Ureter (tissue), 1 donor: Measurements from ENCODE around the gene TSPAN18. TPM values are rescaled to one million over a fixed set of nuclear protein-coding genes. Genes with fewer than 3 reads are reported as not detected.

ENCODE experiments used
- DNase-seq: peaks from one replicate; pipeline ENCODE4 v3.0.0-alpha.2; 2020; ENCODE audit warnings: low spot score
- total RNA-seq: library from RNA; stranded (reverse); gene quantifications from one replicate; pipeline ENCODE4 v1.2.4, GENCODE V29; 2023
- donor health status: DM: yes; HTN: yes; CAD: no.

TSPAN18 gene
- total RNA-seq, 1 donor from 2014 or later = 19.1 TPM

DNA sequence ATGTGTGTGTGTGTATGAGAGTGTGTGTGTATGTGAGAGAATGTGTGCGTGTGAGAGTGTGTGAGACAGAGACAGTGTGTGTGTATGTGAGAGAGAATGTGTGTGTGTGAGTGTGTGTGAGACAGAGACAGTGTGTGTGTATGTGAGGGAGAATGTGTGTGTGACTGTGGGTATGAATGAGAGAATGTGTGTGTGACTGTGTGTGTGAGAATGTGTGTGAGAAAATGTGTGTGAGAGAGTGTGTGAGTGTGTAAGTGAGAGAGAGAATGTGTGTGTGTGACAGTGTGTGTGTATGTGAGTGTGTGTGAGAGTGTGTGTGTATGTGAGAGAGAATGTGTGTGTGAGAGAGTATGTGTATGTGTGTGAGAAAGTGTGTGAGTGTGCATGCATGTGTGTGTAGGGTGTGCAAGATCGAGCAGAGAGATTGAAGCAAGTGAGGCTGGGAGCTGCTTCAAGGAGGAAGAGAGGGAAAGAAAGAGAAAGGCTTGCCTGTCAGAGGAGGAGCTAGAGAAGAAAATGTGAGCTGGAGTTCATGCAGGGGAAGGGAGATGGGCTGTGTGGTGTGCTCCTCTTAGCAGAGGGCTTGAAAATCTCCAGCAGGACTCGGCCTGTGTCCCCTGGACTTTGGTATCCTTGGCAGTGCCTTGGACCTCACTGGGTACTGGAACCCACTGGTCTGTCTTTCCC lies 251.7 kb downstream of the TSPAN18 start:
- no peak for DNase-seq

DNA sequence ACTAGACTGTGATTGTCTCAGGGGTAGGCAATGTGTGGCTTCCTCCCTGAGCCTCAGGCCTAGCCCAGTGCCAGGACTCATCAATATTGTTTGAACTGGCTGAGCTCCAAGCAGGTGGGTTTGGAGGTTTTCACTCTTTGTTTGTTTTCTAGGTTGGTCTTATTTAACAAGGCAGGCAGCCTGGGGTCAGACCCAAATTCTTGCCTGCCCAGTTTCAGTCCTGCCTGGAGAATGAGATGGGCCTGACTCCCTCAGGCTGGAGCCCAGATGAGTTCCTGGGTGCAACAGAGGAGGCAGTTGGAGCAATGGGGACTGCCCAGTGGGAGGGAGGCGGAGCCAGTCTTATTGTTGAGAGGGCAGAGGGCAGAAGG lies 252.2 kb downstream of the TSPAN18 start:
- peak; percentile 81 for DNase-seq

DNA sequence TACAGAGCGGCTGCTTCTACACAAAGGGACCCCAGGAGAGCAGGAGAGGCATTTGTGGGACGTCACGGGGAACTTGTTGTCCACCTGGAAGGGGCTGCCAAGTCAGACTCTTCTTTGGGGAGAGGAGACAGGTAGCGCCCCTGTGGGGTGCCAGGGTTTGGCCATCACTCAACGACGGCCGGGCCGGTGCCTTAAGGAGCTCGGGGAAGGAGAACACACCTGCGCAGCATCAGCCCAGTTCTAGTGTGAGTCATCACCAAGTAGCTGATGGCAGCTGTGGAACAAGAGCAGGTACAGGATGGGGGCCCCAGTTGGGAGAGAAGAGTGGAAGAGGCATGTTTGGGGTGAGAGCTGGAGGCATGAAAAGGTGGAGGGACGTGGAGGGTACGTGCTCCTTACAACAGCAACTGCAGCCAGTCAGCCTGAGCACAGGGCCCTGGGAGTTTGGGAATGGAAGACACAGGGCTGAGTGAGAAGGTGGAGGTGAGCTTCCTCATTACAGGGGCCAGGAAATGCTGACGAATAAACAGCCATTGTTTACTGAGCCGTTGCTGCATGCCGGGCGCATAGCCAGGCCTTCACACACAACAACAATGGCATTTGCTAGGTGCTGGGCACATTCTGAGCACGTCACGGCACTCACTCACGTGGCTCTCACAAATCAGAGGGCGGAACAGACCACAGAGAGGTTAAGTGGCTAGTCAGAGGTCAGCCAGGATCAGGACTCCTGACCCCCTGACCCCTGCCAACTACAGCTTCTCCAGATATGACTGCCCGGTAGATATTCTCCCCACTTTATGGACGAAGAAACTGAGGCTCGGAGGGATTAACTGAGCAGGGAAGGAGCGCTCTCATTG lies 253.0 kb downstream of the TSPAN18 start:
- peak; percentile 83 for DNase-seq

DNA sequence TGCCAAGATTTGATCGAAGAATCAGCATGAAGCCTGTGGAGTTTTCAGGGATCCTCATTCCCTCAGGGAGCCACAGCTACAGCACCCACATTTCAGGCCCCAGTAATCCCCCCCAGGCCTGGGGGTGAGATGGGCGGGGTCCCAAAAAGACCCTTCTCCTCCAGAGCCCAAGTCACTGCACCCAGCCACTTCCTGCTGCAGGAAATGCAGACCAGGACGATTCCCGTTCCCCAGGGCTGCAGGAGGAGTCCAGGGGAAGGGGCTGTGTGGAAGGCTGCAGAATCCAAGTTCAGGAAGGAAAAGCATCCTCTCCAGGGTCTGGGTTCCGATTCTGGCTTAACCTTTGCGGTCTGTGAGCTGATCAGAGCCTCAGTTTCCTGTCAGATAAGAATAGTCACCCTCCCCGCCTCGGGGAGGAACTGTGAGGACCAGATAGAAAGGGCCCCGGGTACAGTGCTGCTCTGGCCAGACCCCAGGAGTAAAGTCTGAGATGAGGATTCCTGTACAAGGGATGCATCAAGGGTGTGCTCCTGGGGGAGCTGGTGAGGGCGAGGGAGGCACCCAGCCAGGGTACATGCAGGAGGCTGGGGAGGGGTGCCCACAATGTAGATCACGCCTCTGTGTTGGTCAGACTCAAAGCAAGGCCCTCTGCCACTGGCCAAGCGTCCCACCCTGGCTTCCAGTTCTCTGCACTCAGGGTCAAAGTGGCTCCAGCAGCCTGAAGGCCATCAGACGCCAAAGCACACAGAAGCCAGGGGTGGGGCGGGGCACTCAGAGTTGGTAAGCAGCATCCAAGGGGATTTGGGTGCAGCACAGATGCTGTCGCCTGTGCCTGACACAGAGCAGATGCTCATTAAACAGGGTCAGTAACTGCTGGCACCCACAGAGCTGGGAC lies 254.0 kb downstream of the TSPAN18 start:
- no peak for DNase-seq

Other genes starting within 250 kb of the TSPAN18 start
- gene CD82, start 161.3 kb upstream of the TSPAN18 start, total RNA-seq = 148 TPM
- gene TP53I11, start 223.9 kb downstream of the TSPAN18 start, total RNA-seq = 67.7 TPM